SK-N-SH (cell line): ENCODE data around the gene PSMB10. TPM values are rescaled to one million over a fixed set of nuclear protein-coding genes. Genes with fewer than 3 reads are reported as not detected.

Experiments
- CTCF ChIA-PET: fragments of 300-600, 350-600 bp; formaldehyde crosslinking; extraction: SDS; loops from one replicate; lab custom pipeline; 2021; lab: Yijun Ruan, JAX
- POLR2A ChIA-PET: fragments of 350-600 bp; sonication (Branson Sonifier 250); formaldehyde crosslinking; extraction: SDS; loops from one replicate; lab custom pipeline; 2020; ENCODE audit warnings: antibody characterized with exemption, inconsistent platforms; lab: Yijun Ruan, JAX
- DNase-seq: peaks from one replicate; pipeline ENCODE4 v3.0.0; 2012
- H2AFZ ChIP-seq: fragments of 200-600 bp; sonication (generic); 2 replicates; pipeline ENCODE4 v1.8.1; 2016; ENCODE audit warnings: antibody characterized with exemption, mild to moderate bottlenecking, low read depth
- H3F3A ChIP-seq: fragments of 200-600 bp; sonication (generic); replicated peaks from 2 replicates; pipeline ENCODE3; 2016; ENCODE audit warnings: antibody characterized with exemption, mild to moderate bottlenecking; ENCODE audit not compliant: insufficient read depth
- H3K27ac ChIP-seq, 2 experiments: fragments of 200-500 bp in 1 of 2; fragments of 200-600 bp in 1 of 2; sonication (Bioruptor generic) in 1 of 2; sonication (generic), shearing (Covaris generic) in 1 of 2; 2 replicates each; pipeline versions ENCODE4 v1.5.1 to v1.6.1; 2014 to 2016; ENCODE audit warnings: low read depth in 2 of 2, inconsistent platforms in 1 of 2, low read length in 1 of 2, mild to moderate bottlenecking in 1 of 2, mixed read lengths in 1 of 2
- H3K27me3 ChIP-seq: fragments of 200-600 bp; sonication (generic), shearing (Covaris generic); 2 replicates; pipeline ENCODE4 v1.6.1; 2016; ENCODE audit warnings: mixed run types; ENCODE audit not compliant: insufficient read depth
- H3K36me3 ChIP-seq, 2 experiments: fragments of 200-500 bp in 1 of 2; fragments of 200-600 bp in 1 of 2; sonication (Bioruptor generic) in 1 of 2; sonication (generic) in 1 of 2; replicated peaks in 1 of 2; 2 replicates each; pipeline versions ENCODE3 to v1.5.1; 2014 to 2016; ENCODE audit warnings: low read length in 1 of 2, mild to moderate bottlenecking in 1 of 2; ENCODE audit not compliant: insufficient read depth in 2 of 2, control insufficient read depth in 1 of 2
- H3K4me1 ChIP-seq, 2 experiments: fragments of 200-500 bp in 1 of 2; fragments of 200-600 bp in 1 of 2; sonication (Bioruptor generic) in 1 of 2; sonication (generic), shearing (Covaris generic) in 1 of 2; 2 replicates each; pipeline versions ENCODE4 v1.5.1 to v1.6.1; 2014 to 2016; ENCODE audit warnings: low read depth in 1 of 2, low read length in 1 of 2, mixed run types in 1 of 2; ENCODE audit not compliant: insufficient read depth in 2 of 2, control insufficient read depth in 1 of 2
- H3K4me2 ChIP-seq: fragments of 200-600 bp; sonication (generic), shearing (Covaris generic); 2 replicates; pipeline ENCODE4 v1.6.1; 2017; ENCODE audit warnings: mixed run types
- H3K4me3 ChIP-seq, 2 experiments: fragments of 200-500 bp in 1 of 2; fragments of 200-600 bp in 1 of 2; sonication (Bioruptor generic) in 1 of 2; sonication (generic), shearing (Covaris generic) in 1 of 2; 2 replicates each; pipeline versions ENCODE4 v1.5.1 to v1.8.1; 2014 to 2016; ENCODE audit warnings: low read depth in 2 of 2, inconsistent platforms in 1 of 2, low read length in 1 of 2, mild to moderate bottlenecking in 1 of 2, mixed read lengths in 1 of 2, moderate library complexity in 1 of 2
- H3K79me2 ChIP-seq: fragments of 200-600 bp; sonication (generic); 2 replicates; pipeline ENCODE4 v1.8.1; 2017; ENCODE audit warnings: mild to moderate bottlenecking; ENCODE audit not compliant: insufficient read depth
- H3K9ac ChIP-seq: fragments of 200-600 bp; sonication (generic); 2 replicates; pipeline ENCODE4 v1.6.1; 2017; ENCODE audit warnings: mixed run types
- H3K9me2 ChIP-seq: fragments of 200-600 bp; sonication (generic); 2 replicates; pipeline ENCODE4 v1.6.1; 2017; ENCODE audit warnings: mixed run types
- H3K9me3 ChIP-seq: fragments of 200-600 bp; sonication (generic); 2 replicates; pipeline ENCODE4 v1.6.1; 2017; ENCODE audit warnings: mixed run types, mild to moderate bottlenecking, moderate library complexity
- H4K20me1 ChIP-seq: fragments of 200-600 bp; sonication (generic); 2 replicates; pipeline ENCODE4 v1.6.1; 2017; ENCODE audit warnings: mild to moderate bottlenecking, mixed run types; ENCODE audit not compliant: insufficient read depth
- CHD2 ChIP-seq: fragments of 150-350 bp; IDR thresholded peaks from 2 replicates; pipeline ENCODE4 v1.6.1; 2018; ENCODE audit warnings: low read length; ENCODE audit not compliant: partially characterized antibody
- EP300 ChIP-seq, 2 experiments: IDR thresholded peaks; 2 replicates each; pipeline versions ENCODE4 v1.4.0 to v1.6.1; 2012; ENCODE audit warnings: borderline replicate concordance in 1 of 2, low read depth in 1 of 2, low read length in 1 of 2
- FOSL2 ChIP-seq: IDR thresholded peaks from 2 replicates; pipeline ENCODE4 v1.4.0; 2012; ENCODE audit warnings: low read depth, mild to moderate bottlenecking, moderate library complexity, borderline replicate concordance
- GABPA ChIP-seq: IDR thresholded peaks from 2 replicates; pipeline ENCODE4 v1.4.0; 2012; ENCODE audit warnings: low read depth, mild to moderate bottlenecking
- GATA2 ChIP-seq: sonication (generic); formaldehyde crosslinking; IDR thresholded peaks from 2 replicates; pipeline ENCODE4 v1.5.0; 2020; ENCODE audit warnings: mild to moderate bottlenecking, missing genetic modification reagents
- MEF2A ChIP-seq: IDR thresholded peaks from 2 replicates; pipeline ENCODE4 v1.4.0; 2012; ENCODE audit warnings: low read depth, borderline replicate concordance
- MXI1 ChIP-seq: IDR thresholded peaks from 2 replicates; pipeline ENCODE4 v1.6.1; 2012; ENCODE audit warnings: mild to moderate bottlenecking, low read depth, low read length, improper control_type of control experiment
- NFIC ChIP-seq: IDR thresholded peaks from 2 replicates; pipeline ENCODE4 v1.4.0; 2012; ENCODE audit warnings: borderline replicate concordance
- NRF1 ChIP-seq: IDR thresholded peaks from 2 replicates; pipeline ENCODE4 v1.6.1; 2012; ENCODE audit warnings: low read depth, mild to moderate bottlenecking, low read length
- RAD21 ChIP-seq: IDR thresholded peaks from 2 replicates; pipeline ENCODE4 v1.6.1; 2012; ENCODE audit warnings: mild to moderate bottlenecking, low read length
- SIN3A ChIP-seq: IDR thresholded peaks from 2 replicates; pipeline ENCODE4 v1.6.1; 2012; ENCODE audit warnings: low read depth, mild to moderate bottlenecking, low read length, moderate library complexity, borderline replicate concordance
- SMC3 ChIP-seq: IDR thresholded peaks from 2 replicates; pipeline ENCODE4 v1.6.1; 2012; ENCODE audit warnings: low read depth, low read length, improper control_type of control experiment
- TEAD4 ChIP-seq: IDR thresholded peaks from 2 replicates; pipeline ENCODE4 v1.4.0; 2012; ENCODE audit warnings: mild to moderate bottlenecking, borderline replicate concordance; ENCODE audit not compliant: insufficient read depth
- USF1 ChIP-seq: IDR thresholded peaks from 2 replicates; pipeline ENCODE4 v1.4.0; 2012; ENCODE audit warnings: low read depth, borderline replicate concordance
- WGBS: methylation state at CpG from one replicate; pipeline ENCODE4 v1.1.6; 2017; ENCODE audit warnings: low lambda C conversion rate; 5-methylcytosine and 5-hydroxymethylcytosine counted together
- polyA plus RNA-seq, 3 experiments: library from polyadenylated mRNA; depleted of rRNA; stranded (reverse); fragments of >200 nt; gene quantifications; 2 replicates each; pipeline ENCODE4 v1.2.3, GENCODE V29; 2012
- small RNA-seq, 7 experiments: library from RNA; depleted of rRNA; stranded (forward); fragments of <200 nt; gene quantifications; one replicate each; pipeline ENCODE3, GENCODE V24; 2012

The PSMB10 gene
- polyA plus RNA-seq, 1 of the 3 experiments (the other 2 are of a cell fraction): 57.8 TPM

- 93% methylated on average over 9 of the region's 12 CpGs for WGBS
- H3K9ac ChIP-seq: no peak overlapping the region
- H2AFZ ChIP-seq: no peak overlapping the region
- TF ChIP-seq RAD21: no peak
- no peak for TF ChIP-seq NRF1
- no peak for TF ChIP-seq USF1
- TF ChIP-seq TEAD4: no peak
- no peak for TF ChIP-seq FOSL2
- TF ChIP-seq CHD2: no peak
- no peak for TF ChIP-seq MXI1
- no peak for TF ChIP-seq GABPA
- TF ChIP-seq SMC3: no peak
- H3K4me2 ChIP-seq: no peak overlapping the region
- H3K9me2 ChIP-seq: no peaks in the 10 kb centered on the region
- ChIA-PET POLR2A (no interaction called here), CTCF (interaction anchor here (1.4 to 22.4 kb wide), 5 partner anchors 11 to 155 kb away, joined by 5 to 564 read pairs (median 48); partner anchors contain the start of genes CTRL, EDC4, LCAT and PSMB10)
- peaks cover 4 to 44% of the 10 kb centered on the region in 2 experiments for H3K36me3 ChIP-seq
- H3K9me3 ChIP-seq: no peaks in the 10 kb centered on the region
- H3K4me1 ChIP-seq: peaks cover 7 to 13% of the 10 kb centered on the region in 2 experiments; a peak in 2 of 4 replicates
- H3K27ac ChIP-seq: no peak overlapping the region
- peaks cover 12% of the 10 kb centered on the region for H4K20me1 ChIP-seq
- peaks cover 14% of the 10 kb centered on the region for H3F3A ChIP-seq
- H3K27me3 ChIP-seq: no peaks in the 10 kb centered on the region
- DNase-seq: no peak
- no peak overlapping the region for H3K4me3 ChIP-seq
- no peaks in the 10 kb centered on the region for H3K79me2 ChIP-seq
These were observed 51.1 kb downstream of the PSMB10 start for GRCh38 chr16:67885545-67885944.

GRCh38 chr16:67884684-67885083, 52.0 kb downstream of the PSMB10 start, which contains the start of gene NRN1L:
TSS of gene NRN1L (plus strand) at chr16:67884885. CDS start at chr16:67884904, 19 bp downstream.
- TF ChIP-seq MXI1 (peak; percentile 43), MEF2A (no peak), NFIC (peak; percentile 66), RAD21 (peak; percentile 14; the same call in 1 of the 2 replicates), EP300 (IDR thresholded peaks at IDR 0.05; ENCODE audit: borderline replicate concordance in 1 of 2, low read depth in 1 of 2, low read length in 1 of 2) (0 out of 4 replicates have a peak, but pooled peaks of 1 of the 2 experiments have one; percentile 4), GABPA (no peak), GATA2 (no peak), SIN3A (peak; percentile 37; the same call in 1 of the 2 replicates)
- TF ChIP-seq, all 33 proteins: peak for 5
- H3K4me1 ChIP-seq: peaks cover 7 to 13% of the 10 kb centered on the region in 2 experiments; a peak in 2 of 4 replicates
- DNase-seq: peak; percentile 99
- H3K4me3 ChIP-seq: no peak within 1 kb of the TSS
- peak within 1 kb of the TSS in 1 of 2 experiments; percentile 27; a peak in 1 of 4 replicates for H3K27ac ChIP-seq
- no peaks in the 10 kb centered on the region for H3K9me3 ChIP-seq
- H3K79me2 ChIP-seq: no peaks in the 10 kb centered on the region
- H3K9me2 ChIP-seq: no peaks in the 10 kb centered on the region
- ChIA-PET POLR2A (interaction anchor here (0.6 to 3.5 kb wide), 6 partner anchors 9 to 50 kb away, joined by 3 to 12 read pairs (median 6); partner anchors contain the start of gene EDC4), CTCF (interaction anchor here (1.0 to 22.4 kb wide), 20 partner anchors 9 to 364 kb away, joined by 3 to 564 read pairs (median 5); partner anchors contain the start of genes CTRL, DDX28, DUS2 and EDC4)
- 19% methylated on average over 17 of the region's 22 CpGs for WGBS
- H2AFZ ChIP-seq: no peak within 1 kb of the TSS
- peaks cover 12% of the 10 kb centered on the region for H4K20me1 ChIP-seq
- H3K36me3 ChIP-seq: peaks cover 4 to 52% of the 10 kb centered on the region in 2 experiments
- H3F3A ChIP-seq: peaks cover 14% of the 10 kb centered on the region
- no peaks in the 10 kb centered on the region for H3K27me3 ChIP-seq
- H3K9ac ChIP-seq: no peak within 1 kb of the TSS
- peak within 1 kb of the TSS; percentile 59; the same call in 1 of the 2 replicates for H3K4me2 ChIP-seq

Small RNAs within 50 kb of the gene (small RNA-seq; reads per million reads assigned to genes)
- 0 reads per million in 7 experiments for gene NRN1L

Other genes with a start within 250 kb of the PSMB10 start
- 19.0 and 19.3 TPM in 2 replicates for gene GFOD2, start 217.5 kb downstream of the PSMB10 start, polyA plus RNA-seq (2012; rRNA removed)
- gene RANBP10, start 130.3 kb downstream of the PSMB10 start, polyA plus RNA-seq (2012; rRNA removed): 11.9 and 12.1 TPM in 2 replicates
- 4.4 and 6.8 TPM in 2 replicates for gene TSNAXIP1, start 130.0 kb downstream of the PSMB10 start, polyA plus RNA-seq (2012; rRNA removed)
- 32.3 and 34.8 TPM in 2 replicates for gene THAP11, start 94.5 kb downstream of the PSMB10 start, polyA plus RNA-seq (2012; rRNA removed)
- 287 and 449 TPM in 2 replicates for gene NUTF2, start 89.9 kb downstream of the PSMB10 start, polyA plus RNA-seq (2012; rRNA removed)
- gene CENPT, start 89.2 kb downstream of the PSMB10 start, polyA plus RNA-seq (2012; rRNA removed): 48.6 and 57.6 TPM in 2 replicates
- 38.0 and 45.1 TPM in 2 replicates for gene EDC4, start 63.8 kb downstream of the PSMB10 start, polyA plus RNA-seq (2012; rRNA removed)
- gene NRN1L, start 52.0 kb downstream of the PSMB10 start, polyA plus RNA-seq (2012; rRNA removed): 0.41 and 0.45 TPM in 2 replicates
- gene PSKH1, start 43.6 kb downstream of the PSMB10 start, polyA plus RNA-seq (2012; rRNA removed): 30.1 and 31.4 TPM in 2 replicates
- 1.3 and 1.9 TPM in 2 replicates for gene CTRL, start 5.0 kb downstream of the PSMB10 start, polyA plus RNA-seq (2012; rRNA removed)
- gene LCAT, start 7.3 kb upstream of the PSMB10 start, polyA plus RNA-seq (2012; rRNA removed): 11.1 and 14.4 TPM in 2 replicates
- gene SLC12A4, start 31.8 kb upstream of the PSMB10 start, polyA plus RNA-seq (2012; rRNA removed): 54.3 and 75.8 TPM in 2 replicates
- not detected in 2 replicates for gene DPEP3, start 43.6 kb upstream of the PSMB10 start, polyA plus RNA-seq (2012; rRNA removed)
- gene DPEP2, start 62.6 kb upstream of the PSMB10 start, polyA plus RNA-seq (2012; rRNA removed): not detected in 2 replicates
- gene DPEP2NB, start 79.1 kb upstream of the PSMB10 start, polyA plus RNA-seq (2012; rRNA removed): not detected in 2 replicates
- gene DDX28, start 86.4 kb upstream of the PSMB10 start, polyA plus RNA-seq (2012; rRNA removed): 10.8 and 12.0 TPM in 2 replicates
- gene DUS2, start 86.4 kb upstream of the PSMB10 start, polyA plus RNA-seq (2012; rRNA removed): 16.1 and 16.5 TPM in 2 replicates
- gene NFATC3, start 148.5 kb upstream of the PSMB10 start, polyA plus RNA-seq (2012; rRNA removed): 5.7 and 7.8 TPM in 2 replicates